T1000 (cell line): ENCODE results near the gene TAAR9.
A peak's percentile ranks its signal among the peaks of the same experiment; 100 is the strongest.
"Not testable (repeated sequence)": the region's sequence is repeated elsewhere in the genome, so short reads cannot be mapped to it uniquely, and the experiment has no call there.

Experiments used
- DNase-seq: peaks from one replicate; lab custom pipeline; 2025; ENCODE audit warnings: mixed read lengths; lab: John Stamatoyannopoulos, UW

TAAR9 gene

DNA sequence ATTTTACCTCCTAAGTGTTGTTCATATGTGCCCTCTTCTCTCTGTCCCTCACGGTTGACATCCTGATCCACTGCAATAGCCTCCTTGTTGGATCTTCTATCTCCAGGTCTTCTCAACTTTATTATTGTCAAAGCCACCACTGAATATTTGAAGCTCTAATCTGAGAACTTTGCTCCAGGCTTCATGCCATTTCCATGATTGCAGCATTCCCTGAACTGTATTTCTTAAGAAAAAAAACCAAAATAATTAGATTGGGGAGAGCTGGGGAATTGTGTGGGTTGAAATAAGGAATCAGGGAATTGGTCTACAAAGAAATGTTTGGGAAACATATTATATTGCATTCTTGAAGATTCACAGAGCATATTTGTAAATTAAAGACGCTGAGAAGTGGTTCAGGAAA is 22.7 kb upstream of the TAAR9 start:
- no peak for DNase-seq

DNA sequence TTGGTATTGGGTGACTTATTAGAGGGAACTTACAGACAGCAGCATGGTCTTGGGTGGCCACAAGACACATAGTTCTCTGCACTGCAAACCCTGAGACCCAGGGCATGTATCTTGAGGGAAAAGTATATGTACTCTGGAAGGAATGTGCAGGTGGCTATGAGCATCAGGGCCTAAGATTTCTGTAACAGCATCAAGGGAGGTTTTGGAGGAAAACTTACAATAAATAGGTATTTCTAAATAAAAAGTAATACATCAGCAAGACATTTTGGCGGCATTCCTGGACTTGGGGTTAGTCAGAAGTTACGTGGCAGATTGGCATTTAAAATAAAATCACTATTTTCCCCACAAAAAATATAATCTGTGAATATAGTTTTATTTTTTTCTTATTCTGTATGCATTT is 17.1 kb upstream of the TAAR9 start:
- no peak for DNase-seq

DNA sequence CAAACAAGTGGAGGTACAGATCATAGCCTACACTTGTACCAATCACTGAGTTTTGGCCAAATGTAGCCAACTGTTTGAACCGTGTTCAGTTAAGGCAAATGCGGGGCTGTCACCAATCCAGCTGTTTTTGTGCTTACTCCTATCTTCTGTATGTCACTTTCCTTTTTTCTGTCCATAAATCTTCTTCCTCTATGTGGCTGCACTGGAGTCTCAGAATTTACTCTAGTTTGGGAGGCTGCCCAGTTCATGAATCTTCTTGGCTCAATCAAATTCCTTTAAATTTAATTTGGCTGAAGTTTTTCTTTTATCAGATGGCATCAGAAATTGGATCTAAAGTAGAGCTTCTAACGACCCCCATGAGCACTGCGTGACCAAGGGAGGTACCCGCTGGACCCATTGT is 13.4 kb upstream of the TAAR9 start:
- no peak for DNase-seq

DNA sequence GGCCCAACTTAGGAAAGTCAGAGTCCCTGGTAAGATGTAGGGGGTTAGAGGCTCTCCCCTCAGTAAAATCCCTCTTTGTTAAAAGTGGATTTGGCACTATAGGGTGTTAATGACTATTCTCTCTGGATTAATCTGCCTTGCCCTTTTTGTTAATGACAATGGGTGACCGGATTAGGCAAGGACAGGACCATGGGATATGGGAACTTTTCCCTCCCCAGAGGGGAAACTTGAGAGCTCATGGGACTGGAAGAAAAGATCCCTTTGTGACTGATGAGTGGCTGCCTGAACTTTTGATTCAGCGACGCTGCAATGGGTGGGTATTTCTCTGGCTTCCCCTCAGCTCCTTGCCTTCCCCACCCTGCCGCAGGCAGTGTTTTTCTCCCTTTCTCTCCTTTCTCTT is 12.2 kb upstream of the TAAR9 start:
- no peak for DNase-seq

DNA sequence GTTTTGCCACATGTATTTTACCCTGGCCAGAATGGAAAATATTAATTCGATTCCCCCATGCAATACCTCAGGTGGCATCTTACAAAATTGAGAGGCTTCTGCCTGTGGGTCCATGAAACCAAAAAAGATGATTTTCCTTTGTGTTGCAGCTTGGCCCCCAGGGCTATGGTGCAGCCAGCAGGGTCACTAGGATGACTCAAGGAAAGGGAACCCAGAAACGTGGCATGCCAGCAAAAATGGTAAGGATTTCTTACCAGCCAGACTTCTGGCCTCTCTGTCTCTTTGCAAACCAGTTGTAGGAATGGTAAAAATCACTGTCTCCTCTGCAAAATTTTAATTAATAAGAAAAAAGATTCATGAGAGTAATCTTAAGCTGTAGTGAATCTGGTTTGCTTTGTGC is 11.6 kb upstream of the TAAR9 start:
- DNase-seq, result no peak

DNA sequence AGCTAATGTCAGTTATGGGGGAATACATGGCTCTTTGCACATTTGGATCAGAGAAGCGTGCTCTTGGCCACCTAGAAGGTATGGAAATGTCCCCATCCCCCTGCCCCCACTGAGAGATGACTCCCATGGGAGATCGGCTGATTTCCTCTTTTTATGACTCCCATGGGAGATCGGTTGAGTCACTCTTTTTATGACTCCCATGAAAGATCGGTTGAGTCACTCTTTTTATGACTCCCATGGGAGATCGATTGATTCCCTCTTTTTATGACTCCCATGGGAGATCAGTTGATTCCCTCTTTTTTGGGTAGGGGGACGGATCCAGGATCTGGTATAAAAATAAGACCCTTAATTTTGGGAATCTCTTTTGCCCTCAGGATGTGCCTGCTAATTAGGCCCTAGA is 10.3 kb upstream of the TAAR9 start:
- peak; percentile 41 for DNase-seq

DNA sequence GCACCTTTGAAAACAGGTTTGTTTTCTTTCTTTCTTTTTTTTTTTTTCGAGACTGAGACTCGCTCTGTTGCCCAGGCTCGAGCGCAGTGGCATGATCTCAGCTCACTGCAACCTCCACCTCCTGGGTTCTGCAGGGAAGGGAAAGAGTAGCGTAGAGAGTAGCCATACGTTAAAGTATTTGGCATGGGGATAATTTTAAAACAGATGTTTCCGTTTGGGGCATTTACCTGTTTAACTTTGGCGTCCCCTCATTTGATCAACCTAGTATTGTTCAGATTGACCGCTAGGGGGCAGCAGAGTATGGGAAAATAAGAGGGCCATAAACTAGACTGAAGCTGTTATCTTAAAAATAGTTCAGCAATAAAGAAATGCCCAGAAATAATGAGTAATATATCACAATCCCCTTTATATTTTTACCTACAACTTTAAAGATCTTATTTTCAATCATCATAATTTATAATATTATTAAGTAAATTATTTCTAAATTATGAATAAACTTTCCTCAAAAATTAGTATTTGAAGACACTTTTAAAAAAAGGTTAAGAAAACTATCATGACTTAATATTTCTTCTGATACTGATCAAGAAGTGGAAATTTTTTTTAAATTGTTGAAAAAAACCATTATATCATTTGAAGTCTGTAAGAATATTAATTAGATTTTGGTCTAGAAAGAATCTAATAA is 7.6 kb upstream of the TAAR9 start:
- peak; percentile 19 for DNase-seq

DNA sequence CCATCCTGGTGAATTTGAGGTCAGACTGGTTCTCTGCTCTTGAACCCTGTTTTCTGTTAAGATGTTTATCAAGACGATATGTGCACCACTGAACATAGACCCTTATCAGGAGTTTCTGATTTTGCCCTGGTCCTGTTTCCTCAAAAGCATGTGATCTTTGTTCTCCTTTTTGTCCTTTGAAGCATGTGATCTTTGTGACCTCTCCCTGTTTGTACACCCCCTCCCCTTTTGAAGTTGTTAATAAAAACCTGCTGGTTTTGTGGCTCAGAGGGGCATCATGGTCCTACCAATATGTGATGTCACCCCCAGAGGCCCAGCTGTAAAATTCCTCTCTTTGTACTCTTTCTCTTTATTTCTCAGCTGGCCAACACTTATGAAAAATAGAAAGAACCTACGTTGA is 3.5 kb upstream of the TAAR9 start:
- not testable (repeated sequence) for DNase-seq

DNA sequence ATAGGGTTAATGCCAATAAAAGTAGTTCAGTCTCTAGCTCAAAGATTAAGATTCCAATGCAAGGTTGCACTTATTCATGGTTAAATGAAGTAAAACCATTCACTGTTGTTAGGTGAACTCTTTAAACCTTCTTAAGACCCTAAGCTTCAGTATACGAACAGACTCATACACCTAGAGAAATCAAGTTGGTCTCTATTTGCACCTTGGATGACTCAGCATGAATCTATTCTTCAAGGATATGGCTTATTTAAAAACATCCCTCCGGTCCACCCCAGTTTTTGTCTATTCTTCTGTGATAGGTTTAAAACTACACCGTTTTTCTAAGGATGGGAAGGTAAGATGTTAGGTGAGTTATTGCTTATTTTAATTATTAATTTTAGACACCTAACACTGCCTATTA is 932 bp upstream of the TAAR9 start:
- no peak for DNase-seq

DNA sequence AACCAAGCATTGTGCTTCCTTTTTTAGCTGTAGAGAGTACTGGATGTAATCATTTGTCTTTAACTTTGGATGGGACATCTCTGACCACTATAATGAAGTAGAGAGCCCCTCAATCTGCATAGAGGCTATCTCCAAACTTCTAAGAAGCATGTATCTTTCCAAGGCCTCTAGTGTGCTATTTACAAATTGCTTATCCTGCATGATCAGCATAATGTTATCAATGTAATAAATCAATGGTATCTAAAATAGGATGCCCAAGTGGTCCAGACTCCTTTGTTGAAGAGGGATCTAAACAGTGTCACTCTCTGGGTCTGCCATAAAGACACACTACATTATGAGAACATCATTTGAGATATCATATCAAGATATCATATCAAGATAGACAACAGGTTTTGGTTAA is 6.7 kb downstream of the TAAR9 start:
- no peak for DNase-seq

DNA sequence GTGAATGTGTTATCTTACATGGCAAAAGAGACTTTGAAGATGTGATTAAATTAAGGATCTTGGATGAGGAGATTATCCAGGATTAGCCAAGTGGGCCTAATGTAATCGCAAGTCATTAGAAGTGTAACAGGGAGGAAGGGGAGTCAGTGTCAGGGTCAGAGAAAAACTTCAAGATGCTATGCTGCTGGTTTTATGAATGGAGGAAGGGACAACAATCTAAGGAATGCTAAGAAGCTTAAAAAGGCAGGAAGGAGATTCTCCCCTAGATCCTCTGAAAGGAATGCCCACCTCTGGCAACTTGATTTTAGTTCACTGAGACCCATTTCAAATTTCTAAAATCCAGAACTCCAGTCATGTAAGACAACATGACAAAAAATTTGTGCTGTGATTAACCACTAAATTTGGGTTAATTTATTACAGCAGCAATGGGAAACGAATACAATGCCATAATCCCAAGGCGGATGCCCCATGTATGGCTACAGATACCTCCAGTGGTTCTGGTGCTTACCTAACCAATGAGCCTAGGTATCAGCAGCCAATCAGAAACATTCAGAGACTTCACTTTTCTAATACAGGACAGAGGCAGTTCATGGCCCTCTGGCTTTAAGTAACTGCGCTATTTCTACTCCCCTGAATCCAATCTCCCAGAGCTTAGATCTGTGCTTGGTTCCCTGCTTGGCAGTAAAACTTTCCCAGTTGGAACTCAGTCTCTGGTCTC is 10.8 kb downstream of the TAAR9 start:
- DNase-seq, result no peak

DNA sequence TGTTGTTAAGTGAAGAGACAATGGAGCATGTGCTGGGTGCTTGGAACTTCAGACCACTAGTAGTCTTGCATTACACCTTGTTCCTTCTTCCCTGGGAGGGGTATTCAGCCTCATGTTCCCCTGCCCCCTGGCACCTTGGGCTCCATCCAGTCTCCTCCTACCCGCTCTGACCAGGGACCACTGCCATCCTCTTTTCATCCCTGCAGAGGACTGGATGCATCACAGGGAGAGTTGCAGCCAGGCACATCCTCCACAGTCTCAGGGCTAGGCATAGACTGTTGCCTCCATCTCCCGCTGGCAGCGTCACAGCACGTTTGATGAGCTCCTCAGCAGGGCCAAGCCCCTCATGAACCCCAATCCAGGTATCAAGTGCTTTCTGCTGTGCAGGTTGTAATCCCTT is 13.1 kb downstream of the TAAR9 start:
- no peak for DNase-seq

DNA sequence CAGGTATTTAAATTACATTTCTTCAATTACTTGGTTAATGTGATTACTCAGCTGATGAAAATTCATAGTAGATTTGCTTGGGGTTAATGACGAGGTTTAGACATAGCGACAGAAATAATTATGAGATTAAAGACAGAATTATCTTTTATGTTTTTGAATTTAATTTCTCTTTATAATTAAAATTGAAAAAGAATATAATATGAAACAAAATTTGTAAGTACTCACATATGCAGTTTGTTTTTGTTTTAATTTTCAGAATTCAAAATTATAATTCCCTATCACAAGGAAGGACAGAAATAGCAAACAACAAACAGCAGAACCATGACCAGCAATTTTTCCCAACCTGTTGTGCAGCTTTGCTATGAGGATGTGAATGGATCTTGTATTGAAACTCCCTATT is 14.3 kb downstream of the TAAR9 start, which contains the start of gene TAAR8:
TAAR8 (plus strand) TSS at position 301 of the 400 bp plus-strand sequence; CDS start at position 322, 21 bp downstream.
- DNase-seq, result no peak

DNA sequence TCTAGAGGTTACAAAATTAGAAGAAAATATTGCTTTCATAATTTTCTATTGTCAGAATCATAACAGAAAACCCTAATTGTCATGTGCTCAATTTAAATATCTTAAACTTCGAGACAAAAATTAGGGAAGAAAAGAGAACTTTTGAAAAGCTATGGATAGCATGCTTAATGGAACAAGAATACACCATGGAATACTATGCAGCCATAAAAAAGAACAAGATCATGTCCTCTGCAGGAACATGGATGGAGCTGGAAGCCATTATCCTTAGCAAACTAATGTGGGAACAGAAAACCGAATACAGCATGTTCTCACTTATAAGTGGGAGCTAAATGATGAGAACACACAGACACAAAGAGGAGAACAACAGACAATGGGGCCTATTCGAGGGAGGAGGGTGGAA is 22.0 kb downstream of the TAAR9 start:
- DNase-seq, result not testable (repeated sequence)

DNA sequence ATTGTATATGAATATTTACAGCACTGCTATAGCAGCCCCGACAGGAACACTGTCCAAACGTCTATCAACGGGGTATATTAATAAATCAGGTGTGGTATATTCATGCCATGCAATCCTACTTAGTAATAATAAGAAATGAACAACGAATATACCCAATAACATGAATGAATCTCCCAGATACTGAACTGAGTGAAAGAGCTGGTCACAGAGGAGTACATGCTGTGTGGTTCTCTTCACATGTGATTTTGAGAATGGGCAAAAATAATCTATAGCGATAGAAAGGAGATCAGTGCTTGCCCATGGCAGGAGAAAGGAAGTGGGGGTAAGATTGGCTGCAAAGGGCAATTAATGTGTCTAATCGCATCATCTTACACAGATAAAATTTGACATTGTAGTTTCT is 28.3 kb downstream of the TAAR9 start:
- DNase-seq, result no peak

DNA sequence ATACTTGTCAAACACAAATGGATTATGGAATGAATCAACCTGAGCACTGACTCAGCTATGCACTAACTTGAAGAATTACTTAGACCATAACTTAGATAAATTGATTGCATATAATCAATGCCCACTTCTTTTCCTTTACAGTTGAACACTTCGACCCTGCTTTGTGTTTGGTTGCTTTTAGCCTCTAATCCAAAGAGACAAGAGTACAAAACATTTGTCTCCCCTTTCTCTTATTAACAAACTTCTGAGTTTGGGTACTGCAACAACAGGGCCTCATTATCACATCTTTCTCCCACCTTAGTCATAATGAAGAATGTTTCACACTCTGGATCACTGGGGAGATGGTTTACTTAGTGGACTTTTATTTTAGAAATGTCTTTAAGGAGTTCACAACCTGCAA is 29.5 kb downstream of the TAAR9 start:
- no peak for DNase-seq

DNA sequence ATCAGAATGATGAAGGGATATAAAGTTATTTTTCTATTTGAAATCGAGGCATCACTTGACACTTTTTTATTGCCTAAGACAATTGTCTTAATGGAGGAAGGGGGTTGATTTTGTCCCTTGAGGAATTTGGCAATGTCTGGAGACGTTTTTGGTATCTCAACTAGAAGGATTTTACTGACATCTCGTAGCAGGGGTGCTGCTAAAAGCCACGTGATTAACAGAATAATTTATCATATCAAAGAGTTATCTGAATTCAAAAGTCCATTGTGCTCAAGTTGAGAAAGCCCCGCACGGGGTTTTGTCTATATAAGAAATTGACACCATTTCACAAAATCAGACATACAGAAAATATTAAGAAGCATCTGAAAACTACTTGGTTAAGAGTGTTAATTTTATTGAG is 30.5 kb downstream of the TAAR9 start:
- DNase-seq, result no peak

DNA sequence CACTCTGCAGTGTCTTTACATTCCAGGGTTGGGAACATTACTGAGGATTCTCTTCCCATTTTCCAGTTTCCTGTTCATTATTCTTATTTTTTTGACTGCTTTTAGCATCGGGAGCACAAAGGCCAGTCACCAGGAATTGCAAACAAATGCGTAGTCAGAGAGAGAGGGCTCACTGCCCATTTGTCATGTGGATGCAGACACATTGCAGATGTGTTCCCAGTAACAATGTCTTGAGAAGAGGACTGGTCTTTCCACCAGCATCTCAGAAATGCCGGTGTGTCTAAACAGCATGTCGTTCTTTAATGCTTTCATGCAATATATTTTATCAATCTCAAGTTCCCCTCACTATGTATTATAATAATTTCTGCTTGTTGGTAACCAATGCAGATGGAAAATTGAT is 31.1 kb downstream of the TAAR9 start:
- no peak for DNase-seq

DNA sequence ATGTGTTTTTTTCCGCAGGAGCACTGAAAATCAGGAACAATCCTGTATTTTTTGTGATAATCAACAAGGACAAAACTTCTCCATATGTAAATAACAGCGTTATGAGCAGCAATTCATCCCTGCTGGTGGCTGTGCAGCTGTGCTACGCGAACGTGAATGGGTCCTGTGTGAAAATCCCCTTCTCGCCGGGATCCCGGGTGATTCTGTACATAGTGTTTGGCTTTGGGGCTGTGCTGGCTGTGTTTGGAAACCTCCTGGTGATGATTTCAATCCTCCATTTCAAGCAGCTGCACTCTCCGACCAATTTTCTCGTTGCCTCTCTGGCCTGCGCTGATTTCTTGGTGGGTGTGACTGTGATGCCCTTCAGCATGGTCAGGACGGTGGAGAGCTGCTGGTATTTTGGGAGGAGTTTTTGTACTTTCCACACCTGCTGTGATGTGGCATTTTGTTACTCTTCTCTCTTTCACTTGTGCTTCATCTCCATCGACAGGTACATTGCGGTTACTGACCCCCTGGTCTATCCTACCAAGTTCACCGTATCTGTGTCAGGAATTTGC is 32.2 kb downstream of the TAAR9 start, which contains the start of gene TAAR6:
TAAR6 (plus strand) TSS at position 102 of the 557 bp plus-strand sequence; CDS start at position 102, 0 bp downstream.
- no peak for DNase-seq

DNA sequence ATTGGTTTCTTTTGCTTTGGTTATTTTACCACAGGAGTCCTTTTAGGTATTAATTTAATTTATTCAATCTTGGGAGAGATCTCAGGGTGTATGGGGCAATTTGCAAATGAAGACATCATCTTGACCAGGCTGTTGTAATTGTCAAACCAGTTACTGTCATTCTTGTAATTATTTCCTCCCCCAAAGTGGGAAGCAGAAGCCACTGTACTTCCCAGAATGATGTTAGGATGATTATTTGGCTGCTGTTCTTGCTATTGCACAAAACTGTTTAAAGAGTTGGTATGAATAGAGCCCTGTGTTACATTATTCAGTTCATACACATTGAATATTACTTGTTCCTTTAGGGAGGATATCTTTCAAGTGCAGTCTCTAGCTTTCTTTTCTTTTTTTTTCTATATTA is 33.7 kb downstream of the TAAR9 start:
- no peak for DNase-seq

DNA sequence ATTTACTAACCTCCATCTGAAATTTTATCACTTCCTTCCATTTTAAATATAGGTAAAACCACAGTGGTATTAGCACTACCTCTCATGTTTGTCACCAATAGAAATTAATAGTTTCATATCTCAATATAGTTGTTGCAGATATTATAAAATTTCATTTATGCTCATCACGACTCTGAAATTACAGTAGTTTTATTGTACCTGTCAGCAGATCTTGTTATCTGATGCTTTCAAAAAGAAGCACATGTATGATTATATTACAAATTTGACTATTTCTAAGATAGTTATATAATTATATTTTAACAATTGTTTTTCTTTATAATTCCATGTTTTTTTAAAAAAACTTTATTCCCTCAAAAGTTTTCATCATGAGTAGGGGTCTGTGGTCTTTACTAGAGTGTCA is 46.6 kb downstream of the TAAR9 start:
- no peak for DNase-seq

DNA sequence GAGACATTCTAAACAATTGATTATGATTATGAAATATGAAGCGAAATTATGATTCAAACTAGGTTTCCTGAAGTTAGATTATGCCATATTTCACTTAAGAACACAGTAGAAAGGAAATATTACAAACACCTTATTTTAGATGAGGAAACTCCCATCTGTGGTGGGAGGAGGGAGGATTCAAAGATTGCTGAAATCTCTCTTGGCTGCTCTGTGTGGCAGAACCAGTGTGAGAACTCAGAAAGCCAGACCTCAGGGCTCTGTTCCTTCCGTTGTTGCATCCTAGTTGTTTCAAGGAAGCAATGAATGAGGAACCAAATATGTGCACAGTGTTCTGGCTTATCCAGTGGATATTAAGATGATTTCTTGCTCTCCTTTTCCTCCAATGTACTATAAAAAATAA is 49.3 kb downstream of the TAAR9 start:
- DNase-seq, result no peak
